Peyer's patch (tissue), 4 donors: Measurements from ENCODE around the gene HCST. TPM values are rescaled to one million over a fixed set of nuclear protein-coding genes. Genes with fewer than 3 reads are reported as not detected.

Source experiments
- DNase-seq, 3 donors: peaks; one replicate each; pipeline ENCODE4 v3.0.0-alpha.2; 2017 to 2019
- H3K27ac ChIP-seq, 4 donors: fragments of 200-600 bp; sonication (generic); one replicate each; pipeline ENCODE4 v1.5.1; 2016 to 2019
- H3K27me3 ChIP-seq, 2 donors: fragments of 200-600 bp; sonication (generic); one replicate each; pipeline ENCODE4 v1.5.1; 2019
- H3K36me3 ChIP-seq, 3 donors: fragments of 200-600 bp; sonication (generic); one replicate each; pipeline ENCODE4 v1.5.1; 2016 to 2019
- H3K4me1 ChIP-seq, 4 donors: fragments of 200-600 bp; sonication (generic); one replicate each; pipeline ENCODE4 v1.5.1; 2016 to 2019
- H3K4me3 ChIP-seq, 4 donors: fragments of 200-600 bp; sonication (generic); 1 replicate in 3 of 4; 2 replicates in 1 of 4; pipeline ENCODE4 v1.5.1; 2016 to 2019; ENCODE audit warnings: mild to moderate bottlenecking in 1 of 4
- H3K9me3 ChIP-seq, 4 donors: fragments of 200-600 bp; sonication (generic); one replicate each; pipeline ENCODE4 v1.5.1; 2016 to 2019; ENCODE audit warnings: mild to moderate bottlenecking in 1 of 4
- CTCF ChIP-seq, 6 experiments: fragments of 450-650 bp in 4 of 6; fragments of 200-600 bp in 2 of 6; sonication (generic) in 1 of 6; IDR thresholded peaks; one replicate each; pipeline ENCODE4 v1.5.1; 2017 to 2019; ENCODE audit warnings: antibody characterized with exemption in 6 of 6, mild to moderate bottlenecking in 3 of 6, moderate library complexity in 1 of 6
- POLR2A ChIP-seq, 2 donors: fragments of 450-650 bp; IDR thresholded peaks; one replicate each; pipeline ENCODE4 v1.5.1; 2017; ENCODE audit warnings: antibody characterized with exemption in 2 of 2, mild to moderate bottlenecking in 2 of 2, moderate library complexity in 2 of 2
- total RNA-seq, 4 donors: library from RNA; depleted of rRNA; stranded (reverse); fragments of >200 nt; gene quantifications; one replicate each; pipeline ENCODE4 v1.1.0, GENCODE V29; 2016

HCST gene
- total RNA-seq, 4 donors from 2014 or later: 9.7 TPM; not detected in 3

- Histone ChIP-seq H3K4me3 (no peak overlapping the region), H3K36me3 (peaks cover 0 to 76% (median 0%) of the 10 kb centered on the region in 3 donors)
Observed at GRCh38 chr19:35894342-35894741, 8.0 kb upstream of the HCST start.

GRCh38 chr19:35895911-35896642, 6.3 kb upstream of the HCST start:
- Histone ChIP-seq H3K27me3 (no peaks in the 10 kb centered on the region), H3K27ac (no peak overlapping the region), H3K4me3 (no peak overlapping the region), H3K9me3 (no peaks in the 10 kb centered on the region), H3K4me1 (peaks cover 0 to 14% (median 4%) of the 10 kb centered on the region in 4 donors), H3K36me3 (peaks cover 0 to 59% (median 0%) of the 10 kb centered on the region in 3 donors)
- DNase-seq: no peak
- TF ChIP-seq POLR2A (IDR thresholded peaks at IDR 0.05): no peak
- no peak for TF ChIP-seq CTCF (IDR thresholded peaks at IDR 0.05)

More at GRCh38 chr19:35894342-35894741, 8.0 kb upstream of the HCST start:
- Histone ChIP-seq H3K27ac (no peak overlapping the region), H3K4me1 (peaks cover 0 to 11% (median 3%) of the 10 kb centered on the region in 4 donors), H3K9me3 (no peaks in the 10 kb centered on the region), H3K27me3 (no peaks in the 10 kb centered on the region)
- DNase-seq: no peak
- TF ChIP-seq CTCF (IDR thresholded peaks at IDR 0.05): no peak
- TF ChIP-seq POLR2A (IDR thresholded peaks at IDR 0.05): no peak

- no peak for TF ChIP-seq CTCF (IDR thresholded peaks at IDR 0.05)
- TF ChIP-seq POLR2A (IDR thresholded peaks at IDR 0.05): no peak
- no peak for DNase-seq
- Histone ChIP-seq H3K27me3 (no peaks in the 10 kb centered on the region), H3K36me3 (peaks cover 0 to 53% (median 0%) of the 10 kb centered on the region in 3 donors), H3K9me3 (no peaks in the 10 kb centered on the region), H3K27ac (no peak overlapping the region), H3K4me1 (peaks cover 0 to 15% (median 7%) of the 10 kb centered on the region in 4 donors), H3K4me3 (no peak overlapping the region)
Observed at GRCh38 chr19:35896643-35897040, 5.7 kb upstream of the HCST start.

- Histone ChIP-seq H3K9me3 (no peaks in the 10 kb centered on the region), H3K27ac (peak overlapping the region in 3 of 4 donors; percentile 92 to 96 (median 95)), H3K4me1 (peaks cover 0 to 19% (median 12%) of the 10 kb centered on the region in 4 donors), H3K27me3 (no peaks in the 10 kb centered on the region), H3K4me3 (peak overlapping the region; percentile 66 to 94 (median 88)), H3K36me3 (peaks cover 0 to 41% (median 0%) of the 10 kb centered on the region in 3 donors)
- no peak for DNase-seq
- TF ChIP-seq POLR2A (IDR thresholded peaks at IDR 0.05) (no peak), CTCF (IDR thresholded peaks at IDR 0.05) (no peak)
Observed at GRCh38 chr19:35897706-35898451, 4.5 kb upstream of the HCST start.

- H3K36me3 ChIP-seq: peaks cover 0 to 35% (median 0%) of the 10 kb centered on the region in 3 donors
- peak overlapping the region; percentile 66 to 94 (median 88) for H3K4me3 ChIP-seq
- H3K27ac ChIP-seq: peak overlapping the region; percentile 92 to 96 (median 94)
Observed at GRCh38 chr19:35898499-35898809, 3.9 kb upstream of the HCST start.

More at GRCh38 chr19:35898499-35898809, 3.9 kb upstream of the HCST start:
- Histone ChIP-seq H3K9me3 (no peaks in the 10 kb centered on the region), H3K4me1 (peaks cover 0 to 24% (median 15%) of the 10 kb centered on the region in 4 donors), H3K27me3 (no peaks in the 10 kb centered on the region)
- no peak for TF ChIP-seq CTCF (IDR thresholded peaks at IDR 0.05)
- TF ChIP-seq POLR2A (IDR thresholded peaks at IDR 0.05): no peak
- DNase-seq: no peak
